ENCODE measurements around the gene TUBB1. TPM values are rescaled to one million over a fixed set of nuclear protein-coding genes. Genes with fewer than 3 reads are reported as not detected.
"Not testable (repeated sequence)": the region's sequence is repeated elsewhere in the genome, so short reads cannot be mapped to it uniquely, and the experiment has no call there.

TUBB1 gene
- total and polyA plus RNA-seq, 9 donors, result 0.35 to 1.5 (median 0.74) TPM

- Histone ChIP-seq H3K4me1 (ENCODE audit: control insufficient read depth, insufficient read depth, low read length) (peaks cover 16% of the 10 kb centered on the region), H3K36me3 (ENCODE audit: control insufficient read depth, insufficient read depth, low read length) (peaks cover 6% of the 10 kb centered on the region), H3K9me3 (replicated peaks; ENCODE audit: control insufficient read depth, low read depth, low read length) (peaks cover 2% of the 10 kb centered on the region), H3K27ac (ENCODE audit: low read length) (peak within 1 kb of the TSS; percentile 83), H3K27me3 (ENCODE audit: control insufficient read depth, insufficient read depth, low read length) (no peaks in the 10 kb centered on the region), H3K4me3 (ENCODE audit: low read length) (peak within 1 kb of the TSS; percentile 65)
- WGBS (ENCODE audit: insufficient coverage), result 6% methylated on average over 98 of the region's 109 CpGs
- DNase-seq, result peak; percentile 92
Measured at GRCh38 chr20:58980711-58981627, 38.3 kb upstream of the TUBB1 start, which contains the start of gene NELFCD. NELFCD (plus strand) TSS chr20:58981256; CDS start chr20:58981310, 54 bp downstream.

- Histone ChIP-seq H3K36me3 (ENCODE audit: control insufficient read depth, insufficient read depth, low read length) (peaks cover 14% of the 10 kb centered on the region), H3K4me3 (ENCODE audit: low read length) (peak overlapping the region; percentile 65), H3K4me1 (ENCODE audit: control insufficient read depth, insufficient read depth, low read length) (peaks cover 16% of the 10 kb centered on the region), H3K9me3 (replicated peaks; ENCODE audit: control insufficient read depth, low read depth, low read length) (no peaks in the 10 kb centered on the region), H3K27me3 (ENCODE audit: control insufficient read depth, insufficient read depth, low read length) (no peaks in the 10 kb centered on the region), H3K27ac (ENCODE audit: low read length) (peak overlapping the region; percentile 66)
- WGBS (ENCODE audit: insufficient coverage), result 0% methylated on average over 4 of the region's 29 CpGs
- DNase-seq, result peak; percentile 67
Measured at GRCh38 chr20:58981628-58982364, 37.4 kb upstream of the TUBB1 start.

GRCh38 chr20:58982406-58983114, 36.7 kb upstream of the TUBB1 start:
- Histone ChIP-seq H3K27me3 (ENCODE audit: control insufficient read depth, insufficient read depth, low read length) (no peaks in the 10 kb centered on the region), H3K27ac (ENCODE audit: low read length) (no peak overlapping the region), H3K36me3 (ENCODE audit: control insufficient read depth, insufficient read depth, low read length) (peaks cover 21% of the 10 kb centered on the region), H3K4me1 (ENCODE audit: control insufficient read depth, insufficient read depth, low read length) (peaks cover 16% of the 10 kb centered on the region), H3K9me3 (replicated peaks; ENCODE audit: control insufficient read depth, low read depth, low read length) (no peaks in the 10 kb centered on the region), H3K4me3 (ENCODE audit: low read length) (peak overlapping the region; percentile 65)
- 85% methylated on average over 7 of the region's 12 CpGs for WGBS (ENCODE audit: insufficient coverage)
- DNase-seq, result no peak

- Histone ChIP-seq H3K36me3 (ENCODE audit: control insufficient read depth, insufficient read depth, low read length) (peaks cover 26% of the 10 kb centered on the region), H3K4me1 (ENCODE audit: control insufficient read depth, insufficient read depth, low read length) (peaks cover 16% of the 10 kb centered on the region)
- H3K27me3 ChIP-seq (ENCODE audit: control insufficient read depth, insufficient read depth, low read length); H3K9me3 ChIP-seq (replicated peaks; ENCODE audit: control insufficient read depth, low read depth, low read length); H3K27ac ChIP-seq (ENCODE audit: low read length); H3K4me3 ChIP-seq (ENCODE audit: low read length); DNase-seq: not testable (repeated sequence)
- 94% methylated on average over 8 of the region's 12 CpGs for WGBS (ENCODE audit: insufficient coverage)
Measured at GRCh38 chr20:58983115-58983468, 36.1 kb upstream of the TUBB1 start.

- peaks cover 42% of the 10 kb centered on the region for H3K36me3 ChIP-seq (ENCODE audit: control insufficient read depth, insufficient read depth, low read length)
- no peaks in the 10 kb centered on the region for H3K9me3 ChIP-seq (replicated peaks; ENCODE audit: control insufficient read depth, low read depth, low read length)
- H3K27me3 ChIP-seq (ENCODE audit: control insufficient read depth, insufficient read depth, low read length), result no peaks in the 10 kb centered on the region
- H3K4me1 ChIP-seq (ENCODE audit: control insufficient read depth, insufficient read depth, low read length), result peaks cover 16% of the 10 kb centered on the region
- H3K27ac ChIP-seq (ENCODE audit: low read length), result no peak overlapping the region
- WGBS (ENCODE audit: insufficient coverage), result 80% methylated on average over 6 of the region's 6 CpGs
- no peak for DNase-seq
- no peak overlapping the region for H3K4me3 ChIP-seq (ENCODE audit: low read length)
Measured at GRCh38 chr20:58984691-58985090, 34.5 kb upstream of the TUBB1 start.

- no peak for DNase-seq
- WGBS (ENCODE audit: insufficient coverage), result 83% methylated on average over 1 of the region's 5 CpGs
Measured at GRCh38 chr20:58985656-58986055, 33.6 kb upstream of the TUBB1 start.

GRCh38 chr20:58986286-58986967, 32.8 kb upstream of the TUBB1 start:
- WGBS (ENCODE audit: insufficient coverage), result 94% methylated on average over 3 of the region's 9 CpGs
- no peak overlapping the region for H3K27ac ChIP-seq (ENCODE audit: low read length)
- no peaks in the 10 kb centered on the region for H3K9me3 ChIP-seq (replicated peaks; ENCODE audit: control insufficient read depth, low read depth, low read length)
- H3K36me3 ChIP-seq (ENCODE audit: control insufficient read depth, insufficient read depth, low read length), result peaks cover 56% of the 10 kb centered on the region
- H3K27me3 ChIP-seq (ENCODE audit: control insufficient read depth, insufficient read depth, low read length), result no peaks in the 10 kb centered on the region
- H3K4me3 ChIP-seq (ENCODE audit: low read length), result no peak overlapping the region
- peaks cover 14% of the 10 kb centered on the region for H3K4me1 ChIP-seq (ENCODE audit: control insufficient read depth, insufficient read depth, low read length)
- DNase-seq, result no peak

More at GRCh38 chr20:58985656-58986055, 33.6 kb upstream of the TUBB1 start:
- Histone ChIP-seq H3K9me3 (replicated peaks; ENCODE audit: control insufficient read depth, low read depth, low read length) (no peaks in the 10 kb centered on the region), H3K27ac (ENCODE audit: low read length) (no peak overlapping the region), H3K27me3 (ENCODE audit: control insufficient read depth, insufficient read depth, low read length) (no peaks in the 10 kb centered on the region), H3K4me1 (ENCODE audit: control insufficient read depth, insufficient read depth, low read length) (peaks cover 16% of the 10 kb centered on the region), H3K36me3 (ENCODE audit: control insufficient read depth, insufficient read depth, low read length) (peaks cover 49% of the 10 kb centered on the region), H3K4me3 (ENCODE audit: low read length) (no peak overlapping the region)

- H3K27ac ChIP-seq (ENCODE audit: low read length), result no peak overlapping the region
- 93% methylated on average over 6 of the region's 8 CpGs for WGBS (ENCODE audit: insufficient coverage)
- no peak overlapping the region for H3K4me3 ChIP-seq (ENCODE audit: low read length)
- peaks cover 61% of the 10 kb centered on the region for H3K36me3 ChIP-seq (ENCODE audit: control insufficient read depth, insufficient read depth, low read length)
- H3K27me3 ChIP-seq (ENCODE audit: control insufficient read depth, insufficient read depth, low read length), result no peaks in the 10 kb centered on the region
- H3K4me1 ChIP-seq (ENCODE audit: control insufficient read depth, insufficient read depth, low read length), result peaks cover 10% of the 10 kb centered on the region
- no peak for DNase-seq
- no peaks in the 10 kb centered on the region for H3K9me3 ChIP-seq (replicated peaks; ENCODE audit: control insufficient read depth, low read depth, low read length)
Measured at GRCh38 chr20:58986968-58987517, 32.2 kb upstream of the TUBB1 start.

- WGBS (ENCODE audit: insufficient coverage), result 90% methylated on average over 7 of the region's 9 CpGs
- Histone ChIP-seq H3K4me3 (ENCODE audit: low read length) (no peak overlapping the region), H3K9me3 (replicated peaks; ENCODE audit: control insufficient read depth, low read depth, low read length) (no peaks in the 10 kb centered on the region), H3K36me3 (ENCODE audit: control insufficient read depth, insufficient read depth, low read length) (peaks cover 69% of the 10 kb centered on the region), H3K4me1 (ENCODE audit: control insufficient read depth, insufficient read depth, low read length) (peaks cover 3% of the 10 kb centered on the region), H3K27ac (ENCODE audit: low read length) (no peak overlapping the region), H3K27me3 (ENCODE audit: control insufficient read depth, insufficient read depth, low read length) (no peaks in the 10 kb centered on the region)
- no peak for DNase-seq
Measured at GRCh38 chr20:58987790-58988564, 31.3 kb upstream of the TUBB1 start.
